Medulla oblongata (tissue), 1 donor: ENCODE measurements around the gene DLG3.
"Not testable (repeated sequence)": the region's sequence is repeated elsewhere in the genome, so short reads cannot be mapped to it uniquely, and the experiment has no call there.

Source experiments
- DNase-seq: peaks from one replicate; pipeline ENCODE4 v3.0.0-alpha.2; 2015; ENCODE audit errors: extremely low spot score

Gene DLG3

GRCh38 chrX:70444326-70444945 is at the start of gene DLG3:
TSS of gene DLG3 (plus strand) at chrX:70444835. CDS start at chrX:70445202, 367 bp downstream.
- DNase-seq, result peak; percentile 49

DNA sequence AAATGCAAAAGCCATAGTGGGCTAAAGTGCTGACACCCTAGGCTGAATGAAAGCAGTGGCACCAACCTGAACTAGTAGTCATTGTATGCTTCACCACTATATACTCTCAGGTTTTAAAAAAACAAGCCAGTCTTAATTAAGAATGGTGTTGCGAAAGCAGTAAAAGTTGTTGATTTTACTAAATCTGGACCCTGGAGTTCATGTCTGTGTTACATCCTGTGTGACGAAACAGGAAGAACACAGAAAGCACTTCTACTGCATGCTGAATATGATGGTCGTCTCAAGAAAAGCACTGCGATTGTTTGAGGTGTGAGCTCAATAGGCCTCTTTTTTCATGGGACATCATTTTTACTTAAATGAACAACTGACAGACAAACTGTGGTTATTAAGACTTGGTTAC is 45.7 kb upstream of the DLG3 start:
- DNase-seq, result no peak

DNA sequence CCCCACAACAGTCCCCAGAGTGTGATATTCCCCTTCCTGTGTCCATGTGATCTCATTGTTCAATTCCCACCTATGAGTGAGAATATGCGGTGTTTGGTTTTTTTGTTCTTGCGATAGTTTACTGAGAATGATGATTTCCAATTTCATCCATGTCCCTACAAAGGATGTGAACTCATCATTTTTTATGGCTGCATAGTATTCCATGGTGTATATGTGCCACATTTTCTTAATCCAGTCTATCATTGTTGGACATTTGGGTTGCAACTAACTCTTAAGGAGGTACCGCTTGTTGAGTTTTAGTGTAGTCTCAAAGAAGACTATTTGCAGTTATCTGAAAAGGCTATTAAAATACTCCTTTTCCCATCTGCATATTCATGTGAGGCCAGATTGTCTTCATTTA is 44.5 kb upstream of the DLG3 start:
- not testable (repeated sequence) for DNase-seq

GRCh38 chrX:70402721-70403120 is 41.9 kb upstream of the DLG3 start:
- no peak for DNase-seq

DNA sequence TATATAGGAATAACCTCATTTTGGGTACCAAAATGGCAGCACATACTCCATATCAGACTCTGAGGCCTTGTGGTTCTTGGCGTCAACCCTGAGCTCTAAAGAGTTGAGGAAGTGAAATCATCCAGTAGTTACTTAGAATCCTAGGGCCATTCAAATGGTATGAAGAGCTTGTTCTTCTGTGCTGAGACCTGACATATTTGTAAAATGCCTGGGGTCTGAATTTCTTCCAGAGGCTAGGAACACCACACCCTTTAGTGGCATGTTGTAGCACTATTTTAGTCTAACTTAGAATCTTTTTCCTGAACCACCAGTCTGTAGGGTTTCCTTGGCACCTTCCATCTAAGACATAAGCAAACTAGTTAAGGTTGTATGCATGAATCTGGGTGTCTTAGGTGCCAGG is 39.6 kb upstream of the DLG3 start:
- no peak for DNase-seq

GRCh38 chrX:70410921-70411320 is 33.7 kb upstream of the DLG3 start:
- DNase-seq, result no peak

DNA sequence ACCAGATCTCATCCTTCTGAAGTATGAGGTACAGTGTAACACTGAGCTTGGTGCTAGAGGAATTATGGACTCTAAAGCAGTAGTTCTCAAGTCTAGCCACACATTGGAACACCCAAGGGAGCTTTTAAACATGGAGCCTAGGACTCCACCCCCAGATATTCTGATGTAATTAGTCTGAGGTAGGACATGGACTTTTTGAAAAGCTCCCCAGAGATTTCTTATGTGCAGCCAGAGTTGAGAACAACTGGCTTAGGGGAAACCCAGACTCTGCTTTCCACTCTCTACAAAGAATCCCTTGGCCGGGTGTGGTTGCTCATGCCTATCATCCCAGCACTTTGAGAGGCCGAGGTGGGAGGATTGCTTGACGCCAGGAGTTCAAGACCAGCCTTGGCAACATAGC is 33.2 kb upstream of the DLG3 start:
- no peak for DNase-seq

GRCh38 chrX:70421618-70422017 is 23.0 kb upstream of the DLG3 start:
- DNase-seq, result peak; percentile 61

GRCh38 chrX:70422851-70423341 is 21.7 kb upstream of the DLG3 start, which contains the start of gene GDPD2:
TSS of gene GDPD2 (plus strand) at chrX:70423314. CDS start at chrX:70424985, 1,671 bp downstream.
- DNase-seq, result peak; percentile 36

DNA sequence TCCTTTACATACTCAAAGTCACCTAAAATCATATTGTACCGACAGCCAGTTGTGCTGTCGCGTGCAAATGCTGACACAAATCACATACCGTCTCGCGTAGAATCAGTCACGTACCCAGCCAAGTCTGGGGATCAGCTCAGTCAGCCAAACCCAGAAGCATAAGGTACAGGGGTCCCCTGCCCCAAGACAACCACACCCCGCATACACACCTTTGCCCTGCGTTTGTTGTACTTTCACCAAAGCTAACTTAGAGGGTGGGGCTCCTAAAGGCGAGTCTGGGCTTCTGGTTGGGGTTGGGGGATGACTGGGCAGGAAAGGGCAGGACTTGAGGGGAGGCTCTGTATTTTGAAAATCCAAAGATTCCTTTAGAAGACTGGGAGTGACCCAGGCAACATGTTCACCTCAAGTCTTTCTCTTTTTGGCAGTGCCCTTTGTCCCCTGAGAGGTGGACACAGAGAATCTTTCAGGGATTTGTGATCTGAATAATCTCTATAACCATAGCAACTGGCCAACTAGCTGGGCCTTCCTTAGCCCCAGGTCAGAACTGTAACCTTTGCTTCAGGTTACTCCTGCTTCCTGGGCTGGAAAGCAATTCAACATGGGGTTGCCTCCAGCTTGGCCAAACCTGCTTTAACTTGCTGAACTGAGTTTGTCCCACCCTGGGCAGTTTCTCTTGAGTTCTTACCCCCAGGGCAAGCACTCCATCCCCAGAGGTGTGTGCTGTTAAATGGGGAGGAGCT is 20.5 kb upstream of the DLG3 start:
- DNase-seq, result no peak

- no peak for DNase-seq
These were observed 19.8 kb upstream of the DLG3 start for GRCh38 chrX:70424801-70425200.

DNA sequence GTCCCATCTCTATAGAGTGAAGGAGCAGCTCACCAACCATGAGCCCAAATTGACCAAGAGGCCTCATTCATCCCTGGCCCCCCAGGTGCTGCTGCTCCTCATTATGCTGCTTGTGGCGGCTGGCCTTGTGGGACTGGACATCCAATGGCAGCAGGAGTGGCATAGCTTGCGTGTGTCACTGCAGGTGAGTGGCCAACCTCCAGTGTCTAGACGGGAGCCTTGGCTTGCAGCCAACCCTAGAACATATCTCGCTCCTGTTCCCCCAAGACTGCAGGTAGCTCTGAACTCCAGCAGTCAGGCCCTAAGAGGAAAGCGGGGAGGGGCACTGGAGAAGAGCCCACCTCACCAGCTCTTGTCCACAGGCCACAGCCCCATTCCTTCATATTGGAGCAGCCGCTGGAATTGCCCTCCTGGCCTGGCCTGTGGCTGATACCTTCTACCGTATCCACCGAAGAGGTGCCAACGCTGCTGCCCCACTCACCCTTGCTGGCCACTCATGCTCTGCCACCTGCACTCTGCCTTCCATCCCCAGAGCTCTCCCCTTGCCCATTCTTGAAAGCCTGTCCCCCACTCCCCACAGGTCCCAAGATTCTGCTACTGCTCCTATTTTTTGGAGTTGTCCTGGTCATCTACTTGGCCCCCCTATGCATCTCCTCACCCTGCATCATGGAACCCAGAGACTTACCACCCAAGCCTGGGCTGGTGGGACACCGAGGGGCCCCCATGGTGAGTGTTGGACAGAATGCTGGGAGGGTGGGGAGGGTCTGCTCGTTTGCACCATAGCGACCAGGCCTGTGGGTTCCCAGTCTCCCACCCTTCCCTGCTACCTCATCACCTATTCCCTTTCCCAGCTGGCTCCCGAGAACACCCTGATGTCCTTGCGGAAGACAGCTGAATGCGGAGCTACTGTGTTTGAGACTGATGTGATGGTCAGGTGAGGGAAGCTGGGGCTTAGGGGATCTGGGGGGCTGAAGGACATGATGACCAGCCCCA is 18.1 kb upstream of the DLG3 start:
- no peak for DNase-seq

DNA sequence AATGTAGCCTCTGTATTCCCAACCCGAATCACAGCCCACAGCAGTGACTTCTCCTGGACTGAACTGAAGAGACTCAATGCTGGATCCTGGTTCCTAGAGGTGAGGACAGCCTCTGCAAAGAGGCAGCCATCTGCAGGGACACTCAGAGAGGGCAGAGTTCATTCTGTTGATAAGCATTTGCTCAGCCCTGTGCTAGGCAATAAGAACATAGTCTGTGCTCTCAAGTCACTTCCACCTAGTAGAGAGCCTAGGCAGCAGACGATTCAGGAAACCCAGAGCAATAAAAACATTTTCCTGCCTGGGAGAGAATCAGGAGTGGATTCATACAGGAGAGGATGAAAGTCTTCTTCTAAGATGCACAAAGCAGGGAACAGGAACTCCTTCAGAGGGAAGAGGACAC is 17.3 kb upstream of the DLG3 start:
- no peak for DNase-seq

GRCh38 chrX:70429759-70430158 is 14.9 kb upstream of the DLG3 start:
- DNase-seq, result no peak

- no peak for DNase-seq
These were observed 11.4 kb upstream of the DLG3 start for GRCh38 chrX:70432936-70433847.

DNA sequence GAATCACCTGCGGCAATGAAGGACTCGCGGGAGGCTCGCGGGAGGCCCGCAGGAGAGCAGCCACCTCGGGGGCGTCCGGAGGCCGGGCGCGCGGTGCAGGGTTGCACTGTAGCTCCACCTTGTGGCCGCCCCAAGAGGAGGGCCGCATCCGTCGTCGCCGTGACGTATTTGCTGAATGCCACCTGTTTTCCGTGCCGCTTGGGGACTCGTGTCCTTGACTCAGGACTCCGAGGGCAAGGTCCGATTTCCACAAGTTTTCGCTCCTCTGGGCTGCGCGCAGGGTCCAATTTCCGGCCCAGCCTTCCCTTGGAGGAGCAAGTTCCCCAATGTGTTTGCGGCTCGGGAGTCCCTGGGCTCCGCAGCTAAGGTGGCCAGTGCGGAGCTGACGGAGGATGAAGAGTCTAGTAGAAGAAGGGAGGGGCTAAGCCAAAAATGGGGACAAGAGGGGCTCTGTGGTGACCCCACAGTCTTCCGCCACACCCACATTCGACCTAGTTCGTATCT is 10.7 kb upstream of the DLG3 start:
- peak; percentile 65 for DNase-seq

- peak; percentile 83 for DNase-seq
These were observed 10.2 kb upstream of the DLG3 start for GRCh38 chrX:70434352-70434866.

DNA sequence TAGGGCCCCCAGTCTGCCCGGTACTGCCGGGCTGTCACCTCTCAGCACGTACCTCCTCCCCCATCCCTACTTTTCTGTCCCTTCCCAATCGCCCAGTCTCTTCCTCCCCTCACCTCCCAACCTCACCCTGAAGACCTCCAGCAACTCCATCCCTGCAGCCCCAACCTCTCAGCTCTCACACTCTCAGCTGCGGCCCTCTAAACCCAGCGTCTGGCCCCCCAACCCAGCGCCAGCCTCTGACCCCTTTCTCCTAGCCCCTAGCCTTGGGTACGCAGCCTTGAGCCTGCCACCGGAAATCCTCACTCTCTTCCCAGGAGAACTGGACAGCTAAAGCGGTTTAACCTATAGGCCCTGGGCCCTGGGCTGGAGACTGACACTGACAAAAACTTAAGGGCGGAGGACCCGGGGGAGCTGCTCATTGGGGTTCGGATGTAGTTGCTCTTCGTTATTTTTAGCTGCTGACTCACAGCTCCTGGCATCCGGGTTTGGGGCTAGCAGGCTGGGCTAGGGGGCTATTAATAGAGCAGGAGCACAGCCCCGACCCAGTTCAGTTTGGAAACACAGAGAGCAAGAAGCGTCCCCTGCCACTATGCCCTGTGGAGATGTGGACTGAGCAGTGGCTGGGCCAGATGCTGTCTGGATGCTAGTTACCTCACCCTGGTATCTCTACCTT is 9.6 kb upstream of the DLG3 start:
- DNase-seq, result no peak

- DNase-seq, result no peak
These were observed 8.3 kb upstream of the DLG3 start for GRCh38 chrX:70436343-70436742.

DNA sequence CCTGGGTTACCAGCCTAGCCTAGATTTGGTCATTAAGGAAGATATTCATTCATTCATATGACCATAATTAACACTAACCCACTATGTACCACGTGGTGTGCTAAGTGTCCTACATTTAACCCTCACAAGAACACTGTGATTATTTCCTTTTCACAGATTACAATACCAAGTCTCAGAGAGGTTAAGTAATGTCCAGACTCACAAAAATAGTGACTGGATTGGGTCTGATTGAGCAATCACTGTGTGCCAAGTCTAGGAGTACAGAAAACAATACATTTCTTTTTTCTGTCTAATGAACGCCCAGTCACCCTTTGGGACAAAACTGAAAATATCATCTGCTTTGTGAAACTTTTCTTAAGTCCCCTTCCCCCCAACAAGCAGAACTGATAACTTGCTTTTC is 7.6 kb upstream of the DLG3 start:
- no peak for DNase-seq
